ENCODE results near the gene CPAMD8.
"Not testable (repeated sequence)": the region's sequence is repeated elsewhere in the genome, so short reads cannot be mapped to it uniquely, and the experiment has no call there.

The CPAMD8 gene

GRCh38 chr19:16943090-16943489, 83.5 kb downstream of the CPAMD8 start:
- not testable (repeated sequence) for H4K8ac ChIP-seq (ENCODE audit: low read depth, low read length); H2BK5ac ChIP-seq (ENCODE audit: low read depth, low read length, poor library complexity); H3K36me3 ChIP-seq (ENCODE audit: control insufficient read depth in 1 of 2, insufficient read depth in 2 of 2, low read length in 2 of 2); H3K27ac ChIP-seq (ENCODE audit: low read depth, low read length); H3K9ac ChIP-seq (ENCODE audit: low read length); H2AFZ ChIP-seq (ENCODE audit: insufficient read depth, low read length, poor library complexity); H4K12ac ChIP-seq (ENCODE audit: low read depth, low read length); H3K23ac ChIP-seq (ENCODE audit: low read length); DNase-seq; H3K4me2 ChIP-seq (ENCODE audit: low read length); H2BK12ac ChIP-seq (ENCODE audit: low read length); H3K4me3 ChIP-seq (ENCODE audit: low read depth, low read length); H3K79me1 ChIP-seq (ENCODE audit: low read length); H3K27me3 ChIP-seq (ENCODE audit: insufficient read depth, low read length); H2AK5ac ChIP-seq (ENCODE audit: low read length); H4K91ac ChIP-seq (ENCODE audit: low read depth, low read length); H3K14ac ChIP-seq (ENCODE audit: low read length); H3K4ac ChIP-seq (ENCODE audit: low read depth, low read length); H3K18ac ChIP-seq (ENCODE audit: low read length); H3K4me1 ChIP-seq (ENCODE audit: control insufficient read depth in 1 of 2, insufficient read depth in 2 of 2, low read length in 2 of 2); H2BK120ac ChIP-seq (ENCODE audit: insufficient read depth, low read length, poor library complexity); H3K79me2 ChIP-seq (ENCODE audit: control insufficient read depth, insufficient read depth, low read length, poor library complexity)
- WGBS (ENCODE audit: extremely low coverage, insufficient coverage, insufficient read length): no CpG with 5 or more reads among the region's 7 CpGs
- H3K9me3 ChIP-seq (ENCODE audit: insufficient read depth, low read depth, low read length): peaks cover 16% of the 10 kb centered on the region

- no peak overlapping the region for H2BK120ac ChIP-seq (ENCODE audit: insufficient read depth, low read length, poor library complexity)
- H2AK5ac ChIP-seq (ENCODE audit: low read length): no peak overlapping the region
- no peak overlapping the region for H2BK5ac ChIP-seq (ENCODE audit: low read depth, low read length, poor library complexity)
- no peak overlapping the region for H3K27ac ChIP-seq (ENCODE audit: low read depth, low read length)
- H3K9ac ChIP-seq (ENCODE audit: low read length): no peak overlapping the region
- no peak overlapping the region for H2AFZ ChIP-seq (ENCODE audit: insufficient read depth, low read length, poor library complexity)
- H3K14ac ChIP-seq (ENCODE audit: low read length): no peak overlapping the region
- no peak overlapping the region for H4K91ac ChIP-seq (ENCODE audit: low read depth, low read length)
- H3K4ac ChIP-seq (ENCODE audit: low read depth, low read length): no peak overlapping the region
- peaks cover 14% of the 10 kb centered on the region for H3K9me3 ChIP-seq (ENCODE audit: insufficient read depth, low read depth, low read length)
- no peaks in the 10 kb centered on the region for H3K79me1 ChIP-seq (ENCODE audit: low read length)
- no peak overlapping the region for H4K12ac ChIP-seq (ENCODE audit: low read depth, low read length)
- no peak overlapping the region for H2BK12ac ChIP-seq (ENCODE audit: low read length)
- no peaks in the 10 kb centered on the region for H3K27me3 ChIP-seq (ENCODE audit: insufficient read depth, low read length)
- no peak overlapping the region for H3K4me2 ChIP-seq (ENCODE audit: low read length)
- no peak overlapping the region for H3K4me3 ChIP-seq (ENCODE audit: low read depth, low read length)
- no peak overlapping the region for H3K23ac ChIP-seq (ENCODE audit: low read length)
- H3K4me1 ChIP-seq (ENCODE audit: control insufficient read depth in 1 of 2, insufficient read depth in 2 of 2, low read length in 2 of 2): no peaks in the 10 kb centered on the region
- no peak overlapping the region for H4K8ac ChIP-seq (ENCODE audit: low read depth, low read length)
- H3K79me2 ChIP-seq (ENCODE audit: control insufficient read depth, insufficient read depth, low read length, poor library complexity): no peaks in the 10 kb centered on the region
- H3K18ac ChIP-seq (ENCODE audit: low read length): no peak overlapping the region
- no peak for DNase-seq
- H3K36me3 ChIP-seq (ENCODE audit: control insufficient read depth in 1 of 2, insufficient read depth in 2 of 2, low read length in 2 of 2): no peaks in the 10 kb centered on the region
- no CpG with 5 or more reads among the region's 6 CpGs for WGBS (ENCODE audit: extremely low coverage, insufficient coverage, insufficient read length)
These were observed 84.0 kb downstream of the CPAMD8 start for GRCh38 chr19:16942583-16942982.

GRCh38 chr19:16940626-16941025, 86.0 kb downstream of the CPAMD8 start:
- Histone ChIP-seq H3K79me1 (ENCODE audit: low read length) (no peaks in the 10 kb centered on the region), H3K14ac (ENCODE audit: low read length) (no peak overlapping the region), H4K12ac (ENCODE audit: low read depth, low read length) (no peak overlapping the region), H3K4me2 (ENCODE audit: low read length) (no peak overlapping the region), H3K18ac (ENCODE audit: low read length) (no peak overlapping the region), H4K8ac (ENCODE audit: low read depth, low read length) (no peak overlapping the region), H3K27me3 (ENCODE audit: insufficient read depth, low read length) (no peaks in the 10 kb centered on the region), H3K9ac (ENCODE audit: low read length) (no peak overlapping the region), H3K4ac (ENCODE audit: low read depth, low read length) (no peak overlapping the region), H3K23ac (ENCODE audit: low read length) (no peak overlapping the region), H3K36me3 (ENCODE audit: control insufficient read depth in 1 of 2, insufficient read depth in 2 of 2, low read length in 2 of 2) (no peaks in the 10 kb centered on the region), H2BK12ac (ENCODE audit: low read length) (no peak overlapping the region), H3K4me1 (ENCODE audit: control insufficient read depth in 1 of 2, insufficient read depth in 2 of 2, low read length in 2 of 2) (no peaks in the 10 kb centered on the region), H2AFZ (ENCODE audit: insufficient read depth, low read length, poor library complexity) (no peak overlapping the region), H2AK5ac (ENCODE audit: low read length) (no peak overlapping the region), H3K27ac (ENCODE audit: low read depth, low read length) (no peak overlapping the region), H2BK5ac (ENCODE audit: low read depth, low read length, poor library complexity) (no peak overlapping the region), H3K9me3 (ENCODE audit: insufficient read depth, low read depth, low read length) (peaks cover 6% of the 10 kb centered on the region), H4K91ac (ENCODE audit: low read depth, low read length) (no peak overlapping the region), H3K4me3 (ENCODE audit: low read depth, low read length) (no peak overlapping the region), H3K79me2 (ENCODE audit: control insufficient read depth, insufficient read depth, low read length, poor library complexity) (no peaks in the 10 kb centered on the region), H2BK120ac (ENCODE audit: insufficient read depth, low read length, poor library complexity) (no peak overlapping the region)
- no CpG with 5 or more reads among the region's 9 CpGs for WGBS (ENCODE audit: extremely low coverage, insufficient coverage, insufficient read length)
- no peak for DNase-seq

- H3K79me2 ChIP-seq (ENCODE audit: control insufficient read depth, insufficient read depth, low read length, poor library complexity); H2AFZ ChIP-seq (ENCODE audit: insufficient read depth, low read length, poor library complexity); H3K4me1 ChIP-seq (ENCODE audit: control insufficient read depth in 1 of 2, insufficient read depth in 2 of 2, low read length in 2 of 2); H3K18ac ChIP-seq (ENCODE audit: low read length); H2BK12ac ChIP-seq (ENCODE audit: low read length); H3K4me2 ChIP-seq (ENCODE audit: low read length); H3K27me3 ChIP-seq (ENCODE audit: insufficient read depth, low read length); H4K91ac ChIP-seq (ENCODE audit: low read depth, low read length); H4K8ac ChIP-seq (ENCODE audit: low read depth, low read length); H3K27ac ChIP-seq (ENCODE audit: low read depth, low read length); H3K4ac ChIP-seq (ENCODE audit: low read depth, low read length); H2AK5ac ChIP-seq (ENCODE audit: low read length); H3K79me1 ChIP-seq (ENCODE audit: low read length); H3K4me3 ChIP-seq (ENCODE audit: low read depth, low read length); H3K9ac ChIP-seq (ENCODE audit: low read length); H2BK5ac ChIP-seq (ENCODE audit: low read depth, low read length, poor library complexity); H3K36me3 ChIP-seq (ENCODE audit: control insufficient read depth in 1 of 2, insufficient read depth in 2 of 2, low read length in 2 of 2); H3K14ac ChIP-seq (ENCODE audit: low read length); H2BK120ac ChIP-seq (ENCODE audit: insufficient read depth, low read length, poor library complexity); H4K12ac ChIP-seq (ENCODE audit: low read depth, low read length); DNase-seq; H3K9me3 ChIP-seq (ENCODE audit: insufficient read depth, low read depth, low read length); H3K23ac ChIP-seq (ENCODE audit: low read length): not testable (repeated sequence)
- no CpG with 5 or more reads among the region's 7 CpGs for WGBS (ENCODE audit: extremely low coverage, insufficient coverage, insufficient read length)
These were observed 86.5 kb downstream of the CPAMD8 start for GRCh38 chr19:16940063-16940462.
